ENCODE results near the gene PHPT1.
"Not testable (repeated sequence)": the region's sequence is repeated elsewhere in the genome, so short reads cannot be mapped to it uniquely, and the experiment has no call there.

The PHPT1 gene

DNA sequence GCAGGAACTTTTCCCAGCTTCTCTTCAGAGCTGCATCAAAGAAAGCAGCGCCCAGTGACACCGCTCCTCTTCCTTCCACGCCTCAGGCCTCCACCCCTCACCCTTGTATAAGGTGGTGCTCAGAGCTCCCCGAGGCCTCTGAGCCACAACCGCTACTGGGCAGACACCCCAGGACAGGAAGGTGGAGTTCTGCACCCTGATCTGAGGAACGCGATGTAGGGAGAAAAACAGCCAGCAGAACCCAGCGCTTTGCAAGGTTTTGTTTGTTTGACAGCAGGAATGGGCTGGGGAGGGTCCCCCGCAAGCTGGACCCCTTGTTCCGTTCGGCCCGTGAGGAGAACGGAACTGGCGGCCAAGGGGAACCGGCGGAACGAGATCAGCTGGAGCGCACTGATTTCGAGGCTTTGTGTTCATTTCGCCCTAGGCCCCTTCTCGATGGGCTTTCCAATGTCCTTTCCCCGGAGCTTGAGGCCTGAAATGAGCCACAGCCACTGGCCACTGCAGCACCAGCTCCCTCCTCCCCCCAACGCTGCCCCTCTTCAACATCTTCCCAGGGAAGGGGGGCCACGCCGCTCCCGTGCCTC lies 12.8 kb downstream of the PHPT1 start:
- DNase-seq = no peak

- no peak for DNase-seq
Measured at GRCh38 chr9:136862849-136863622, 13.8 kb downstream of the PHPT1 start.

DNA sequence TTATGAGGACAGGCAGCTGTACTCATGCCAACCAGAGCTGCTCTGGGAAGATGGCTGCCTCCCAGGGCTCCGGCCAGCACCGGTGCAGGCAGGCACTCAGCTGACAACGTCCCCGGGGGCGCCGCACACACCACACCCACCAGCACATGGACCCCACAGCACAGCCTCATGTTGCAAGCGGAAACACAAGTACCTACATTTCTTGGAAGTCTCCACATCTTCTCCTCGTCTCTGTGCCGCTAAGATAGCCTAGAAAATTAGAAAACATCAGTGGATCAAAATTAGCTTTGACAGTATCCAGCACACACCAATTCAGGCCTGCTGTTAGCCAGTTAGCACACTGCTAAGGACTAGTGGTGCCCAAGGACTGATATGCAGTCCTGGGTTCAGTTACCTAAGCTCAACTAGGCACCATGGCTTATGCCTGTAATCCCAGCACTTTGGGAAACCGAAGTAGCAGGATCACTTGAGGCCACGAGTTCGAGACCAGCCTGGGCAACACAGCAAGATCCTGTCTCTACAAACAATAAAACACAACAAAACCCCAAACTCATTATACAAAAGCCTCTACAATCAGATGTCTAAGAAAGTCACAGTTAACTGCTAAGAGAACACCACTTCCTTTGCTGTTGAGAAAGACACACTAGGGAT lies 14.5 kb downstream of the PHPT1 start:
- DNase-seq = no peak

DNA sequence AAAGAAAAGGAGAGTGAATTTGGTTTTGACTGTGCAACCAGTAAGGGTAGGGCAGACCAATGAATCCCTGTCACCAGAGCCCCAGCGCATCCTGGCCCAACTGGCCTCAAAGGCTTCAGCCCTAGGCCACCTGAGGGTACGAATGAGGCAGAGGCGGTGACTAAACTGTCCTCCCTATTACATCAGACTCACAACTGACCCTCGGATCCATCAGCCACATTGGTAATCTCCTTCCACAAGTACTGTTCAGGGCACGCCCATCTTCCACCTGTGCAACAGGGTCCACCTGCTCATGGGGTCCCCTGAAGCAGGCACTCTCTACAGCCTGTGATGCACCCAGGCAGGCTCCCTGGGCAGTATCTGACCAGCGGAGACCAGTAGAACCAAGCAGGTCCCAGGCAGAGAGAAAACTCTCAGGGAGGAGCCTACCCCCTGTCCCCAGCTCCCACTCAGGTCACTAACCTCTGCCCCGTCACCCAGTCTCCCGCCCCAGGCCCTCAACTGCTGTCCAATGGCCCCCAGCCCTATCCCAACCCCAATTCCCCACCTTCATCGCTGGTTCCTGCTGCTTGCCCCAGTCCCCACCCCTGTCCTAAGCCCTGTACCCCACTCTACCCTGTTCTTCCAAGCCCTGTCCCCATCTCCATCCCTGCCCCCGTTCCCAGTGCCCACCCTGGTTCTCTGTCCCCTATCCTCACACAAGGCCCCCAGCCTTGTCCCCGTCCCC lies 16.0 kb downstream of the PHPT1 start:
- DNase-seq = no peak

- peak in 1 of 6 experiments; percentile 46 for DNase-seq
Measured at GRCh38 chr9:136865768-136866103, 16.5 kb downstream of the PHPT1 start.

GRCh38 chr9:136866898-136867421 lies 17.8 kb downstream of the PHPT1 start:
- not testable (repeated sequence) for DNase-seq

- DNase-seq = no peak
Measured at GRCh38 chr9:136867480-136867879, 18.3 kb downstream of the PHPT1 start.

- no peak for DNase-seq
Measured at GRCh38 chr9:136867917-136868316, 18.7 kb downstream of the PHPT1 start.

DNA sequence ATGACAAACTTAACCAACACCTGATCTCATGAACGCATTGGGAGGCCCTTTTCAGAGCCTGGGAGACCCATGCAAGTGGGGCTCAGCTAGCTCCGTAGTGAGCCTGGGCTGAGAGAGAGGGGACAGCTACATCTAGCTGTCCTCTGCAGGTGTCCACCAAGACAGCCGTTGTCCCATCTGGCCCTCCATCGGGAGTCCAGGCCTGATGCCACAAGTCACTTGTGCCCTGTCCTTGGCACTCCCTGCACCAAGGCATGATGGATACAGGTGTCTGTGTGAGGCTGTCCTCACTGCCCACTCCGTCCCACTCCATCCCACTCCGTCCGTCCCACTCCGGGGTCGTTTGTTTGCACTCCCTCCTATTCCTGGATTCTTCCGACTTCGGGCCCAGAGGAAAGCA lies 19.4 kb downstream of the PHPT1 start:
- no peak for DNase-seq

- not testable (repeated sequence) for DNase-seq
Measured at GRCh38 chr9:136869611-136870010, 20.4 kb downstream of the PHPT1 start.

GRCh38 chr9:136875155-136875554 lies 25.9 kb downstream of the PHPT1 start:
- DNase-seq = no peak

GRCh38 chr9:136876476-136876875 lies 27.3 kb downstream of the PHPT1 start:
- DNase-seq = no peak

DNA sequence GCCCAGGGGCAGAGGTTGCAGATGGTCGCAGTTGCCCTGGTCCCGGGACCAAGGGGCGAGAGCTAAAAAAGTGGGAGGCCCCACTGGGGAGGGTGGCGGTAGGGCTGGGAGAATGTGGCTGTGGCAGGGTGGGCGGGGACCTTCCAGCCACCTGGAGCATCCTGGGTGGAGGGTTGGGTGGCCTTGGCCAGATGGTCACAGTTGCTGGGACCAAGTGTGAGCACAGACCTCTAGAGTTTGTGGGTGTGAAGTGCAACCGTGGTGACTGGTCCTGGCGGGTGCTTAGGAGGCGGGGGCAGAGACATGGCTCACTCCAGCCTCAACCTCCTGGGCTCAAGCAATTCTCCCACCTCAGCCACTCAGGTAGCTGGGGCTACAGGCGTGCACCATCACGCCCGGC lies 31.4 kb downstream of the PHPT1 start:
- DNase-seq = no peak

DNA sequence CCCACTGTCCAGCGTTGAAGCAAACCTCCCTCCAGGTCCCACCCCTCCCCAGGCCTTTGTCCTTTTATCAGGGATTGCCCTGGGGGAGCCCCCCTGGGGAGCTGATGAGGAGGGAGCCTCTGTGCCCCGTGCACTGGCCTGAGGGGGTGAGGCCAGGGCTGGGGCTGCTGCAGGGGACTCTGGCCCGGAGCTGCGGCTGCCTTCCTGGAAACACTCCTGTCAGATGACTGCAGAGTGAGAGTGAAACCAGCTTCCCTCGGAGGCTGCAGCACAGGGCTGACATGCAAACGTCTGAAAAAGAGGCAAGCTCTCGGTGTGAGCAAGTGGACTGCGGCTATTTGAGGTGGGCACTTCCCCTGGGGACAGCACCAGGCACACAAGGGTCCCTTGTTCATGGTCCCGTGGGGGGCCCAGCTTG lies 32.5 kb downstream of the PHPT1 start:
- DNase-seq = peak in 1 of 6 experiments; percentile 28

DNA sequence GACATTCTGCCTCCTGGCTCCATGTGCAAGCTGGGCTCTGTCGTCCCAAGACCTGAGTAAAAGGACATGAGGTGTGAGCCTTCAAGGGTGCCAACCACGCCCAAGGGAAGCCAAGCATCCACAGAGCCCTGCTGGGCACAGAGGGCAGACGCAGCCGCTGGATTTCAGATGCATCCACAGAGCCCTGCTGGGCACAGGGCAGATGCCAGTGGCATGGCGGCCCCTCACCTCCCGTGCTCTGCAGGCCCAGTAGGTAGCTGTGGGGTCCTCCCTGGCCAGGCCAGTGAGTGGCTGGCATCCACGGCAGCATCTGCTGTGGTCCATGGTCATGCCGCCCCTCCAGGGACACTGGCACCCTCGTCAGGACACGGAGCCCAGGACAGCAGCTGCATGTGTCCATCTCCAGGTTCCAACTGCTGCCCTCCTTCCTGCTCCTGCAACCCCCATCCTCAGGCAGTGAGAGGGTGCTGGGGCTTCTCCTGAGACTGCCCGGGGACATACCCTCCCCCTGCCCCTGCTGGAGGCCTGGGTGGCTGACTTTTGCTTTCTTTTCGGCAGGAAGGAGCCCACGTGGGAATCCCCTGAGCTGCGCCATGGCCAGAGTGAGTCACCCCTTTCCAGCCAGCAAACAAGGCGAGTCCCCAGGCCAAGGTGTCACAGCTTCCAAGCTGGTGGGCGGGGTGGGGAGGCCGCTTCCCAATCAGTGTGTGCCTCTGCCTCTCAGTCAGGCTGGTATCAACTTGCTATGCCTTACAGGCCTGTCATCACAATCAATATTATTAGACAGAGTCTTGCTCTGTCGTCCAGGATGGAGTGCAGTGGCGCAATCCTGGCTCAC lies 33.1 kb downstream of the PHPT1 start:
- DNase-seq = peak; percentile 41 to 77 (median 60)

DNA sequence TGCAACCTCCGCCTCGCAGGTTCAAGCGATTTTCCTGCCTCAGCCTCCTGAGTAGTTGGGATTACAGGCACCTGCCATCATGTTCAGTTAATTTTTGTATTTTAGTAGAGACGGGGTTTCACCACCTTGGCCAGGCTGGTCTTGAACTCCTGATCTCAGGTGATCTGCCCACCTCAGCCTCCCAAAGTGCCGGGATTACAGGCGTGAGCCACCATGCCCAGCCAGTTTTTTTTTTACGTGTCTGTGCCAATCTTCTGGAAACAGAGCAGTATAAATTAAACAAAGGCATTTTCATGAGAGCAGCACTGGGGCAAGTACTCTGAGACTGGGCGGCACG lies 33.7 kb downstream of the PHPT1 start:
- DNase-seq = not testable (repeated sequence)

GRCh38 chr9:136883670-136884069 lies 34.5 kb downstream of the PHPT1 start:
- not testable (repeated sequence) for DNase-seq

DNA sequence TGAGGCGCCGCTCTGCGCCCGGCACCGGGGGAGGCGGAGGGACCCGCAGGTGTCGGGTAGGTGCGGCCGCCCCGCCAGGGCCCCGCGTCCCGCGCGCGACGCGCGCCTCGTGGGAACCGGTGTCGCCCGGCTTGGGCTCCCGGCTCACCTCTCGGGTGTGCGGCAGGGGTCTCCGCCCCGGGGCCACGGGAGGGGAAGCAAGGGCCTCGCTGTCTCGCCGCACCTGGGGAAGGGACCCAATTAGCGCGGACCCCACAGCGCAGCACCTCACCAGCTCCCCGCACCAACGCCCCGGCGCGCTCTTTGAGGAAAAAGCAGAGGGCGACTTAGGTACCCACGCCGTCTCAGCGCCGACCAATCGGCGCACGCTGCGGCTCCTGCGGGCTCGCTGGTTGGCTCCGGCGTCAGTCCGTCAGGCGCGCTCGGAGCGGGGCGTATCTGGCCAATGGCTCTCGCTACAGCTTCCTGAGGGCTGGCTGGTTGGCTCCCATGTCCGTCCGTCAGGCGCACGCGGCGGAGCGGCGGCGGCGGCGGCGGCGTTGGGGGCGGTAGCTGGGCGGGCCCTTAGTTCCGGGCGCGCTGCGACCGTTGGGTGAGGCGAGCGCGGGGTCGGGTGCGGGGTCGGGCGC lies 36.9 kb downstream of the PHPT1 start, which contains the start of gene TRAF2:
Gene TRAF2, plus strand, starts transcription at position 567 of the 629 bp plus-strand sequence. CDS start 12,225 bp downstream, outside the sequence.
- peak; percentile 94 to 95 (median 95) for DNase-seq

GRCh38 chr9:136886610-136887597 lies 37.7 kb downstream of the PHPT1 start:
- DNase-seq = peak in 3 of 6 experiments; percentile 41 to 83 (median 79)

DNA sequence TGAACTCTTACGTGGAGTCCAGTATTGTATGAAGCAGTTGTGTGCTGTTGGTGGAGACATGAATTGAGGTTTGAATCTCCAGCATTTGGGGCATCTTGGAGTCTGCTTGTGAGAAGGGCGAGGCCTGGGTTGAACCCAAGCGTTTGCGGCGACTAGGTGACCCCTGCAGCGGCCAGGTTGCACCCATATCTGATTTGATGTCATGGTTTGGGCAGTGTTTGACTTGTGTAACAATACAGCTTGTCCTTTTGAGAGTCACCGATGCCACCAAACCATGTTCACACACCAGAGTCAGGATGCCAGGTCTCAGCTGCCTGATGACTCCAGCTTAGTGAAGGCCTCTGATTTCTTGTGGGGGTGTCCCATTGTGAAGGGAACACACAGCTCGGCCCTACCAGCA lies 39.2 kb downstream of the PHPT1 start:
- no peak for DNase-seq

All from stimulated activated naive CD4-positive, alpha-beta T cell (primary cell).